Superior temporal gyrus (tissue), 1 donor: ENCODE measurements around the gene MAST1.
"Not testable (repeated sequence)": the region's sequence is repeated elsewhere in the genome, so short reads cannot be mapped to it uniquely, and the experiment has no call there.

Source experiments
- DNase-seq: peaks from one replicate; pipeline ENCODE4 v3.0.0-alpha.2; 2016; ENCODE audit errors: extremely low spot score

The MAST1 gene

DNA sequence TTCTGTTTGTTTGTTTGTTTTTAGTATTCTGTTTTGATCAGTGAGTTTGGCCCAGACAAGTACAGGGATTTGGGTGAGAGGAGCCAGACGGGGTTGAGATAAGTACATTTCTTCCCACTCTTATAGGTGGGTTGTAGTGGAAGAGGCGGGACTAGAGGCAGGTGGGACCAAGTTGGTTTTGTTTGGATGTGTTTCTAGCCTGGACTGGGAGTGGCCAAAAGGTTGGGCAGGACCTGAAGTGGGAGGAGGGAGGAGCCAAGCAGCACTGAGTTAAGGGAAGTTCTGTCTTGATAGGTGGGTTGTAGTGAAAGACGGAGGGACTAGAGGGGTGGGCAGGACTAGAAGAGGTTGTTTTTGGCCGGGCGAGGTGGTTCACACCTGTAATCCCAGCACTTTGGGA, 33.9 kb downstream of the MAST1 start:
- no peak for DNase-seq

DNA sequence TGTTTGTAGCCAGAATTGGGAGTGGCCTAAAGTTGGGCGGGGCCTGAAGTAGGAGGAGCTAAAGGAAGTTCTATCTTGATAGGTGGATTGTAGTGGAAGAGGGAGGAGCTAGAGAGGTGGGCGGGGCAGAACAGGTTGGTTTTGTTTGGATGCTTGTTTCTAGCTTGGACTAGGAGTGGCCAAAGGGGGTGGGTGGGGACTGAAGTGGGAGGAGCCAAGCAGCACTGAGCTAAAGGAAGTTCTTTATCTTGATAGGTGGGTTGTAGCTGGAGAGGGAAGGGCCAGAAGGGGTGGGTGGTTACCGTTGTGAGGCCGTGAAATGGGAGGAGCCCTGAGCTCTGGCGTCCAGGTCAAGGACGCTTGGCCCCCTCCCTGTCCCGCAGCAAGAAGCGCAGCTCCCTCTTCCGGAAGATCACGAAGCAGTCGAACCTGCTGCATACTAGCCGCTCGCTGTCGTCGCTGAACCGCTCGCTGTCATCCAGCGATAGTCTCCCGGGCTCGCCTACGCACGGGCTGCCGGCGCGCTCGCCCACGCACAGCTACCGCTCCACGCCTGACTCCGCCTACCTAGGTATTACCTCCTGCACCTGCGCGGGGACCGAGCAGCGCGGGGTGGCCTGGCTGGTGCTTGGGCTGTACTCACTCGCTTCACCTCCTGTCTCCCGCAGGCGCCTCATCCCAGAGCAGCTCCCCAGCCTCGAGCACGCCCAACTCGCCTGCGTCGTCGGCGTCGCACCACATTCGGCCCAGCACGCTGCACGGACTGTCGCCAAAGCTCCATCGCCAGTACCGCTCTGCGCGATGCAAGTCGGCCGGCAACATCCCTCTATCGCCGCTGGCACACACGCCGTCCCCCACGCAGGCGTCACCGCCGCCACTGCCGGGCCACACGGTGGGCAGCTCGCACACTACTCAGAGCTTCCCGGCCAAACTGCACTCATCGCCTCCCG, 34.9 kb downstream of the MAST1 start:
- DNase-seq = no peak

- DNase-seq = no peak
Measured at GRCh38 chr19:12873891-12874745, 35.8 kb downstream of the MAST1 start.

DNA sequence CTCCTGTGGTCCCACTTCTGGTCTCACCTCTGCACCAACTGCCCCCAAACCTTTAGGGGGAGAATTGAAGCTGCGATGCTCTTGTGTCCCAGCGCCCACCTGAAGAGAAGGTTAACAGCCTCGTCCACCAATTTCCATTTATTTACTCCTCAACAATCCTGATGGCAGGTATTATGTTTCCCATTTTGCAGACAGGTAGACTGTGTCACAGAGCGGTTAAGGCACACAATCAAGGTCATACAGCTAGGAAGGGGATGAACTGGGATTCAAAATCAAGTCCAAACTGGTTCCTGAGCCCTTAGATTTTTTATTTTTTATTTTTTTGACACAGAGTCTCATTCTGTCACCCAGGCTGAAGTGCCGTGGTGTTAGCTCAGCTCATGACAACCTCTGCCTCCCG, 36.8 kb downstream of the MAST1 start:
- no peak for DNase-seq

DNA sequence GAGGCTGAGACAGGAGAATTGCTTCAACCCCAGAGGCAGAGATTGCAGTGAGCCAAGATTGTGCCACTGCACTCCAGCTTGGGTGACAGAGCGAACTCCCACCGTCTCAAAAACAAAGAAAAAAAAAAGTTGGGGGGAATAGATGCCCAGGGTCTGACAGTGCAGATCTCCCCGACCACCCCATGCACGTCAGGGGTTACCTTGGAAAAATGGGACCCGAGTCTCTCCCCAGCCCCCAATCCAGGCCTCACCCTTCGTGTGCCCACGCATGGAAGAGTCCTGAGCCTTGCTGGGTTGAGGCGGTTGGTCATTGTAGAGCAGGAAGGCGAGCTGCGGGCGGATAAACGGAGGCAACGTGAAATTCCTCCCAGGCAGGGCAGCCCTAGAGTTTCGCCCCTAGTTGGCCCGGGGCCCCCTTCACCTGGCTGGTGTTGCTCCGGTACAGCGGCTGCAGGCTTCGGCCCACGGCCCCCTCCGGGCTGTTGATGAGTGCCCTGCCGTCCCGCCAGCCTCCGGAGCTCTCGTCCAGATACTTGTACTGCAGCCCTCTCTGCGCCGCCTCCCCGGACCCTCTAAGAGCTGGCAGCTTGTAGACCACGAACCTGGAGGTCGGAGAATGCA, 42.3 kb downstream of the MAST1 start:
- DNase-seq = no peak

GRCh38 chr19:12881172-12881808, 43.0 kb downstream of the MAST1 start, which contains the start of gene DNASE2:
Gene DNASE2, minus strand, starts transcription at chr19:12881449. Its CDS starts 74 bp downstream, at chr19:12881375.
- peak; percentile 85 for DNase-seq

GRCh38 chr19:12882589-12882988, 44.3 kb downstream of the MAST1 start:
- DNase-seq = no peak

DNA sequence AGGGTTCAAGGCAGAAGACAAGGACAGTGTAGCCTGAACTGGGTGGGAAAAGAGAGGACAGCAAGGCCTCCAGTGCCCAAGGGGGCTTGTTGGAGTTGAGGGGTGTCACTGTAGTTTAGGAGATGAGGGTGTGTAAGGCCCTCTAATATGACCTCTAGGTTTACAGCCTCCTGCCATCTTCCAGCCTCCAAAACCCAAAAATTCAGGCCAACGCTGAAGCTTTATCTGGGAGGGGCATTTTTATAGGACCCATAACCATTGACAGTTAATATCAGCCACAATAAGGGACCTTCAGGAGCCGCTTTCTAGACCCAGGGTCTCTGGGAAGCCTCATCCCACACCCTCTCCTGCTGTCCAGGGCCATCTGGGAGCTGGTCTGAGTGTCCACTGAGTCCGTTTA, 45.9 kb downstream of the MAST1 start:
- no peak for DNase-seq

DNA sequence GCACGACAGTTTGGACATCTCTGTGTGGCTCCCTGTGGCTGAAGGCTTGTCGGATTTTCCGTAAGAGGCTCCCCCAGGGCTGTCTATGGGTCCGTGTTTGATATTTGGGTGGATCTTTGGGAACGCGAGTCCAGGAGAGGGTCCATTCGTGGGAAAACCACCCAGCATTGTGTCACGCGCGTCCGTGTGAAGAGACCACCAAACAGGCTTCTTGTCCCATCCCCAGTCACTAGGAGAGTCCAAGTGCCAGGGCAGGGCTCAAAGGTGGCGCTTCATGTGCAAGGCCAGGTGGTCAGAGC, 46.3 kb downstream of the MAST1 start:
- no peak for DNase-seq

DNA sequence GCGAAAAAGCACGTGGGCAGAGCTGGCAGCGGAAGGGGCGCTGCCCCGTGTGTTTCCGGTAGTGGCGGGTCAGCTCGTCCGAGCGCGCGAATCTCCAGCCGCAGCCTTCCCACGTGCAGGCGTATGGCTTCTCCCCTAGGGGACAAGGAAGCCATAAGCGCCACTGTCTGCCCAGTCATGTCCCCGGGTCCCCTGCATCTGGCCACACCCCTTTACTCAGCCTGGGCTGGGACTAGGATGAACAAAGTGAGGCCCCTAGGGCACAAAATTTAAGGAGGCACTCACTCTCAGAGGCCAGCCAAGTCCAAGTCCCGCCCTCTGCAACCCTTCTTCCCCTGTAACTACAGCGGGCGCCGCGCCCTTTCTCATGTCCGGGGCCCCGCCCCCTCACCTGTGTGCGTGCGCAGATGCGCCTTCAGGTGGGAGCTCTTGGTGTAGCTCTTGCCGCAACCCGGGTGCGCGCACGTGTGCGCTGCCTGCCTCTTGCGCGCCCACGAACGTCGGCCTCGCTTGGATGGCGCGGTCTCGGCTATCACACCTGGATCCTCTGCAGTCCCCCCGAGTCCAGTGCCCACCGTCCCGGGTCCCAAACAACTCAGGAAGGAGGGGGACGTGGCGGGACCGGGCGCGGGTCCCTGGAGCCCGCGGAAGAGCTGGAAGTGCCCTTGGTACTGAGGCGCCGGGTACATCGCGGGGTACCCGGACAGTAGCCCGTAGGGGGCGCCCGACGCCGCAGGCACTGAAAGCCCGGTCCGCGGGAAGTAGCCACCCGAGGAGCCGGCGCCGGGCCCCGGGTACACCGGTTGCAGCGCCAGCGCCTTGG, 46.8 kb downstream of the MAST1 start:
- DNase-seq = peak; percentile 56

GRCh38 chr19:12885749-12886650, 47.7 kb downstream of the MAST1 start:
- DNase-seq = no peak

DNA sequence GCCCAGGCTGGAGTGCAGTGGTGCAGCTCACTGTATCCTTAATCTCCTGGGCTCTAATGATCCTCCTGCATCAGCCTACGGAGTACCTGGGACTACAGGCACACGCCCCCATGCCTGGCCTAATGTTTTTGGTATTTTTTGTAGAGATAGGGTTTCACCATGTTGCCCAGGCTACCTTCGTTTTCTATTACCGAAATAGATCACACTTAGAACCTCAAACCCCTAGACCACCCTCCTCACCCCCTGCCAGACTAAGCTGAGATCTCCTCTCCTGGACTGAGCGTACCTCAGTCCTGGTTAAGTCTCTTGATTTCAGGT, 48.3 kb downstream of the MAST1 start:
- DNase-seq = no peak

GRCh38 chr19:12886969-12887747, 48.8 kb downstream of the MAST1 start, which contains the start of gene KLF1:
Gene KLF1, minus strand, starts transcription at chr19:12887201. Its CDS starts 61 bp downstream, at chr19:12887140.
- DNase-seq = no peak

DNA sequence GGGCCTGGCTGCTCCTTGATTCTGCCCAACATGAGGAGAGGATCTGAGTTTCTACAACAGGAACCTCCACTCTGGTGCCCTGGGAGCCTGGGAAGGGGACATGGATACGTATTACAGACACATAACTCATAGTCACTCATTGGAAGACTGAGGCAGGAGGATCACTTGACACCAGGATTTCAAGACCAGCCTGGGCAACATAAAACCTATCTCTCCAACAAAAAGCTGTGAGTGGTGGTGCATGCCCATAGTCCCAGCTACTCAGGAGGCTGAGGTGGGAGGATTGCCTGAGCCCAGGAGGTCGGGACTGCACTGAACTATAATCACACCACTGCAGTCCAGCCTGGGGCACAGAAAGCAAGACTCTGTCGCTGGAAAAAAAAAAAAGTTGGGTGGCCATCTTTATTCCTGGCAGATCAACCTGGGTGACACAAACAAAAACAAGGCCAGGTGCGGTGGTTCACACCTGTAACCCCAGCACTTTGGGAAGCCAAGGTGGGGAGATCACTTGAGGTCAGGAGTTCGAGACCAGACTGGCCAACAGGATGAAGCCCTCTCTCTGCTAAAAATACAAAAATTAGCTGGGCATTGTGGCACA, 49.8 kb downstream of the MAST1 start:
- DNase-seq = no peak

DNA sequence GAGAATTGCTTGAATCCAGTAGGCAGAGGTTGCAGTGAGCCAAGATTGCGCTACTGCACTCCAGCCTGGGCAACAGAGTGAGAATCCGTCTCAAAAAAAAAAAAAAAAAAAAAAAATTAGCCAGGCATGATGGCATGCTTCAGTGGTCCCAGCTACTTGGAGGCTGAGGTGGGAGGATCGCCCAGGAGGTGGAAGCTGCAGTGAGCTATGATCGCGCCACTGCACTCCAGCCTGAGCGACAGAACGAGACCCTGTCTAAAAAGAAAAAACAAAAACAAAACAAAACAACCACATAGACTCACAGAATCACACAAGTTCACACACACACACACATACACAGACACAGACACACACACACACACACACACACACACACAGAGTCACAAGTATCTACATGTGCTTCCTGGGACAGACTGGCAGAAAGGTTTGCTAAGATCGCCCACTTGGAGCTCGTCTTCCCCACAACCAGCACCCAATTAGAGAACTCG, 52.0 kb downstream of the MAST1 start:
- DNase-seq = not testable (repeated sequence)

- peak; percentile 100 for DNase-seq
Measured at GRCh38 chr19:12890787-12891552, 52.7 kb downstream of the MAST1 start, which contains the start of gene GCDH. Gene GCDH, plus strand, starts transcription at chr19:12891160. Its CDS starts 145 bp downstream, at chr19:12891305.

DNA sequence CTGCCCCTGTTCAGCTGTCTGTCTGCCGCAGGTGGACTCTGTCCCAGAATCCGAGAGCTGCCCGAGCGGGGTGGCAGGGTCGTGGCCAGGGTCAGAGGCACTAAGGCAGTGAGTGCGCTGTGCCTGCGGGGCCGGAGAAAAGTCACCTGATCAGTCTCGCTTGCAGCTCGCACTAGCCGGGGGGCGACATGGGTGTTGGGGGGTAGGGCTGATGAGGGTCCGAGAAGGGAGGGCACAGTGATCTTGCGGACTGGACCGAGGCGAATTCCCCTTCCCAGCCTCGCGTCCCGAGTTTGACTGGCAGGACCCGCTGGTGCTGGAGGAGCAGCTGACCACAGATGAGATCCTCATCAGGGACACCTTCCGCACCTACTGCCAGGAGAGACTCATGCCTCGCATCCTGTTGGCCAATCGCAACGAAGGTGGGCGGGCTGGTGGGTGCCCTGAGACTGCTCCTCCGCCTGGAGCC, 53.3 kb downstream of the MAST1 start:
- DNase-seq = no peak
